Left ventricle myocardium inferior (tissue), 1 donor: Measurements from ENCODE around the gene KANK4. TPM values are rescaled to one million over a fixed set of nuclear protein-coding genes. Genes with fewer than 3 reads are reported as not detected.
"Not testable (repeated sequence)": the region's sequence is repeated elsewhere in the genome, so short reads cannot be mapped to it uniquely, and the experiment has no call there.

ENCODE experiments used
- DNase-seq: peaks from one replicate; pipeline ENCODE4 v3.0.0-alpha.2; 2020
- H3K27ac ChIP-seq: fragments of 200-600 bp; replicated peaks from 2 replicates; pipeline ENCODE4 v1.8.0; 2021
- H3K27me3 ChIP-seq: fragments of 200-600 bp; 2 replicates; pipeline ENCODE4 v1.8.0; 2021; ENCODE audit warnings: low read depth
- H3K36me3 ChIP-seq: fragments of 200-600 bp; 2 replicates; pipeline ENCODE4 v1.8.0; 2021
- H3K4me1 ChIP-seq: fragments of 200-600 bp; 2 replicates; pipeline ENCODE4 v1.8.0; 2021
- H3K4me3 ChIP-seq: fragments of 200-600 bp; 2 replicates; pipeline ENCODE4 v1.8.0; 2021; ENCODE audit warnings: mild to moderate bottlenecking, moderate library complexity
- H3K9me3 ChIP-seq: fragments of 200-600 bp; replicated peaks from 2 replicates; pipeline ENCODE4 v1.8.0; 2021
- CTCF ChIP-seq: fragments of 200-600 bp; IDR thresholded peaks from 2 replicates; pipeline ENCODE4 v1.8.0; 2021; ENCODE audit warnings: antibody characterized with exemption, mild to moderate bottlenecking, borderline replicate concordance
- intact Hi-C: fragments of 100-400 bp; cut with micrococcal nuclease; formaldehyde crosslinking; loops from one replicate; pipeline ENCODE4 v1.11.0; 2022
- total RNA-seq: library from RNA; stranded (reverse); fragmentation: NEBNext Ultra II Directional; extraction: Animal tissue kit (Norgen Biotek cat#: 25700); gene quantifications from one replicate; pipeline ENCODE4 v1.2.1, GENCODE V29; 2021
- donor health status: DM: no; HTN: yes; CAD: no; lungs with severe emphysema.

The KANK4 gene
- total RNA-seq, 1 donor from 2014 or later, result 0.11 TPM

DNA sequence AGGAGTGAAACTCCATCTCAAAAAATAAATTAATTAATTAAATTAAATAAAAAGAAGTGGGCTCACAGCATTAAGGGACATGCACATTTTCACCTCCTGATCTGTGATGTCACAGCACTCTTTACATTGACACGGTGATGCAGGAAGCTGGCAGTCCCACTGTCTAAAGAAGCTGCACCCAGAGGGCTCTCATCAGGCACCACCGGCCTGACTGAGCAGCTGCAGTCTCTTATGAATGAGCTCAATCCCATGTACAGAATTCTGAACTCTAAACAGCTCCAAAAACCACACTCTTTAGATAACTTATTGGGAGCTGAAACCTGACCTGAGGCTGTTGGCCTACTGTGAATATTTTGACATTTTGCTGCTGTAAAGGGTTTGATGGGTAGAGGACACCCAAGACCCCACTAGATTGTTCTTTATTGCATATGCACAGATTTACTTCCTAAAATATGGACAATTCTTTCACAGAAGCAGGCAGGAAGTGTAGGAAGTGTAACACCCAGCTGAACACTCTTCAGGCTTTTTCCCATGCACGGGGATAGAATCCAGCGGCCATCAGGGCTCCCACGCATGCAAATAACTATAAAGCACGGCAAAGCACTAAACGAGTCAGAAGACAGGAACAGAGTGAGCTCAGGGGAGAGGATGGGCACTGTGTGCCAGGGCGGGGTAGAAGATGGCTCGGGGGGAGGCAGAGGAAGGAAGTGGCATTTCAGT, 78.4 kb downstream of the KANK4 start:
- intact Hi-C loops, result no loop called here
- Histone ChIP-seq H3K4me1 (peaks cover 8% of the 10 kb centered on the region), H3K9me3 (no peaks in the 10 kb centered on the region), H3K27me3 (peaks cover 20% of the 10 kb centered on the region), H3K36me3 (no peaks in the 10 kb centered on the region), H3K27ac (no peak overlapping the region), H3K4me3 (no peak overlapping the region)
- no peak for TF ChIP-seq CTCF
- no peak for DNase-seq

DNA sequence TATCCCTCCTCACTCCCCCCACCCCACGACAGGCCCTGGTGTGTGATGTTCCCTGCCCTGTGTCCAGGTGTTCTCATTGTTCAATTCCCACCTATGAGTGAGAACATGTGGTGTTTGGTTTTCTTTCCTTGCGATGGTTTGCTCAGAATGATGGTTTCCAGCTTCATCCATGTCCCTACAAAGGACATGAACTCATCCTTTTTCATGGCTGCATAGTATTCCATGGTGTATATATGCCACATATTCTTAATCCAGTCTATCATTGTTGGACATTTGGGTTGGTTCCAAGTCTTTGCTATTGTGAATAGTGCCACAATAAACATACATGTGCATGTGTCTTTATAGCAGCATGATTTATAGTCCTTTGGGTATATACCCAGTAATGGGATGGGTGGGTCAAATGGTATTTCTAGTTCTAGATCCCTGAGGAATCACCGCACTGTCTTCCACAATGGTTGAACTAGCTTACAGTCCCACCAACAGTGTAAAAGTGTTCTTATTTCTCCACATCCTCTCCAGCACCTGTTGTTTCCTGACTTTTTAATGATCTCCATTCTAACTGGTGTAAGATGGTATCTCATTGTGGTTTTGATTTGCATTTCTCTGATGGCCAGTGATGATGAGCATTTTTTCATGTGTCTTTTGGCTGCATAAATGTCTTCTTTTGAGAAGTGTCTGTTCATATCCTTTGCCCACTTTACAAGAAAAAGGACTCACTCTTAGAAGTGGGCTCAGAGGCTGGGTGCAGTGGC, 79.4 kb downstream of the KANK4 start:
- peaks cover 20% of the 10 kb centered on the region for H3K27me3 ChIP-seq
- H3K27ac ChIP-seq, H3K4me1 ChIP-seq, DNase-seq, H3K36me3 ChIP-seq, intact Hi-C loops, H3K9me3 ChIP-seq, H3K4me3 ChIP-seq: not testable (repeated sequence)

DNA sequence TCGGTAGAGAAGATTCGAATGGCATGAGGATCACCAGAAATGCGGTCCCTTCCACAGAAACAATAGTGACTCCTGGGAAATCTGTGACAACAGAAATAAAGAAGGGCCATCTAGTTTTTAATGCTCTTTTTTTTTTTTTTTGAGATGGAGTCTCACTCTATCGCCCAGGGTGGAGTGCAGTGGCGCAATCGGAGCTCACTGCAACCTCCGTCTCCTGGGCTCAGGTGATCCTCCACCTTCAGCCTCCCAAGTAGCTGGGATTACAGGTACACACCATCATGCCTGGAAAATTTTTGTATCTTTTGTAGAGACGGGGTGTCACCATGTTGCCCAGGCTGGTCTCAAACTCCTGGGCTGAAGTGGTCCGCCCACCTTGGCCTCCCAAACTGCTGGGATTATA, 80.7 kb downstream of the KANK4 start:
- H3K4me3 ChIP-seq, result no peak overlapping the region

GRCh38 chr1:62237950-62238374, 81.3 kb downstream of the KANK4 start:
- no peak overlapping the region for H3K4me3 ChIP-seq
- DNase-seq, result no peak
- H3K36me3 ChIP-seq, result no peaks in the 10 kb centered on the region
- no peaks in the 10 kb centered on the region for H3K9me3 ChIP-seq
- peaks cover 12% of the 10 kb centered on the region for H3K27me3 ChIP-seq
- peaks cover 8% of the 10 kb centered on the region for H3K4me1 ChIP-seq
- TF ChIP-seq CTCF, result no peak
- intact Hi-C loops, result no loop called here
- H3K27ac ChIP-seq, result no peak overlapping the region

More for the DNA sequence above, 80.7 kb downstream of the KANK4 start:
- H3K9me3 ChIP-seq, result no peaks in the 10 kb centered on the region
- TF ChIP-seq CTCF, result no peak
- intact Hi-C loops, result no loop called here
- H3K4me1 ChIP-seq, result peaks cover 8% of the 10 kb centered on the region
- peaks cover 12% of the 10 kb centered on the region for H3K27me3 ChIP-seq
- no peaks in the 10 kb centered on the region for H3K36me3 ChIP-seq
- no peak overlapping the region for H3K27ac ChIP-seq
- no peak for DNase-seq

GRCh38 chr1:62237361-62237760, 81.9 kb downstream of the KANK4 start:
- Histone ChIP-seq H3K27ac (no peak overlapping the region), H3K27me3 (peaks cover 9% of the 10 kb centered on the region), H3K36me3 (no peaks in the 10 kb centered on the region), H3K4me1 (peaks cover 8% of the 10 kb centered on the region), H3K9me3 (no peaks in the 10 kb centered on the region), H3K4me3 (no peak overlapping the region)
- no peak for TF ChIP-seq CTCF
- intact Hi-C loops, result no loop called here
- DNase-seq, result no peak

DNA sequence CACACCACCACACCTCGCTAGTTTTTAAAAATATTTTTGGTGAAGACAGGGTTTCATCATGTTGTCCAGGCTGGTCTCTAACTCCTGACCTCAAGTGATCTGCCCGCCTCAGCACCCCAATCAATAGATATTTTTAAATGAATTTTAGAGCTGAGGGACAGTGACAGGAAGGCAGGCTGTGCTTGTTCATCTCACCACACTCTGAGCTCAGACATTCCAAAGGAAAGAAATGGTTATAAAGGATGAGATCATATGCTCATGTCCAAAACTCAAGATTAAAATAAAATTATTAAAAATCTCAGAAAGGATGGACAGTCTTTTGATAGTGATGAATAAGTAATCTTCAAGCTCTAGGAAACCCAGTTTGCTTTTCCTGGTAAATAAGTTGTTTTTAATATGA, 83.7 kb downstream of the KANK4 start:
- Histone ChIP-seq H3K9me3 (no peaks in the 10 kb centered on the region), H3K27me3 (peaks cover 21% of the 10 kb centered on the region), H3K36me3 (no peaks in the 10 kb centered on the region), H3K27ac (no peak overlapping the region), H3K4me3 (no peak overlapping the region), H3K4me1 (no peaks in the 10 kb centered on the region)
- DNase-seq, result no peak
- intact Hi-C loops, result no loop called here
- TF ChIP-seq CTCF, result no peak
